Measurements from ENCODE around the gene KHNYN.

The KHNYN gene

DNA sequence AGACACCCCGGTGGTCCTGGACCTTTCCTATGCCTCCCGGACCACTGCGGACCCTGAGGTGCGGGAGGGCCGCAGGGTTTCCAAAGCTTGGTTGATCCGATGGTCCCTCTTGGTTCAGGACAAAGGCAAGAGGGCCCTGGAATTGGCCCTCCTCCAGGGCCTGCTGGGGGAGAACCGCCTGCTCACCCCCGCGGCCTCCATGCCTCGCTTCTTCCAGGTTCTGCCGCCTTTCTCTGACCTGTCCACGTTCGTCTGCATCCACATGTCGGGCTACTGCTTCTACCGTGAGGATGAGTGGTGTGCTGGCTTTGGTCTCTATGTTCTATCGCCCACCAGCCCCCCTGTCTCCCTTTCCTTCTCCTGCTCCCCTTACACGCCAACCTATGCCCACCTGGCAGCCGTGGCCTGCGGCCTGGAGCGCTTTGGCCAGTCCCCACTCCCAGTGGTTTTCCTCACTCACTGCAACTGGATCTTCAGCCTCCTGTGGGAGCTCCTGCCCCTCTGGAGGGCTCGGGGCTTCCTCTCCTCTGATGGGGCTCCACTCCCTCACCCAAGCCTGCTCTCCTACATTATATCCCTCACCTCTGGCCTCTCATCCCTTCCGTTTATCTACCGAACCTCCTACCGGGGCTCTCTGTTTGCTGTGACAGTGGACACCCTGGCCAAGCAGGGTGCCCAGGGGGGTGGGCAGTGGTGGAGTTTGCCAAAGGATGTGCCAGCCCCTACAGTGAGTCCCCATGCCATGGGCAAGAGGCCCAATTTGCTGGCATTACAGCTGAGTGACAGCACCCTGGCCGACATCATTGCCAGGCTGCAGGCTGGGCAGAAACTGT, 14.1 kb upstream of the KHNYN start:
- no peaks in the 10 kb centered on the region for H3K79me2 ChIP-seq (ENCODE audit: insufficient read depth, low read depth)
- H3K4me3 ChIP-seq (IDR thresholded peaks at IDR 0.05; ENCODE audit: insufficient read depth, low read depth, low read length): no peak overlapping the region
- H3K27me3 ChIP-seq (ENCODE audit: insufficient read depth, low read depth): no peaks in the 10 kb centered on the region
- H3K27ac ChIP-seq: no peak overlapping the region
- no peak overlapping the region for H3K9ac ChIP-seq
- no peaks in the 10 kb centered on the region for H4K20me1 ChIP-seq (ENCODE audit: insufficient read depth)
- no peak overlapping the region for H3K4me2 ChIP-seq
- no peak overlapping the region for H2AFZ ChIP-seq (ENCODE audit: low read depth)
- no peaks in the 10 kb centered on the region for H3K4me1 ChIP-seq (ENCODE audit: low read depth, poor library complexity, severe bottlenecking)
- TF ChIP-seq, protein P1, sequence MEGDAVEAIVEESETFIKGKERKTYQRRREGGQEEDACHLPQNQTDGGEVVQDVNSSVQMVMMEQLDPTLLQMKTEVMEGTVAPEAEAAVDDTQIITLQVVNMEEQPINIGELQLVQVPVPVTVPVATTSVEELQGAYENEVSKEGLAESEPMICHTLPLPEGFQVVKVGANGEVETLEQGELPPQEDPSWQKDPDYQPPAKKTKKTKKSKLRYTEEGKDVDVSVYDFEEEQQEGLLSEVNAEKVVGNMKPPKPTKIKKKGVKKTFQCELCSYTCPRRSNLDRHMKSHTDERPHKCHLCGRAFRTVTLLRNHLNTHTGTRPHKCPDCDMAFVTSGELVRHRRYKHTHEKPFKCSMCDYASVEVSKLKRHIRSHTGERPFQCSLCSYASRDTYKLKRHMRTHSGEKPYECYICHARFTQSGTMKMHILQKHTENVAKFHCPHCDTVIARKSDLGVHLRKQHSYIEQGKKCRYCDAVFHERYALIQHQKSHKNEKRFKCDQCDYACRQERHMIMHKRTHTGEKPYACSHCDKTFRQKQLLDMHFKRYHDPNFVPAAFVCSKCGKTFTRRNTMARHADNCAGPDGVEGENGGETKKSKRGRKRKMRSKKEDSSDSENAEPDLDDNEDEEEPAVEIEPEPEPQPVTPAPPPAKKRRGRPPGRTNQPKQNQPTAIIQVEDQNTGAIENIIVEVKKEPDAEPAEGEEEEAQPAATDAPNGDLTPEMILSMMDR (conservative IDR thresholded peaks at IDR 0.05; ENCODE audit: low read depth, low read length): no peak
- no peaks in the 10 kb centered on the region for H3K36me3 ChIP-seq (ENCODE audit: insufficient read depth)

DNA sequence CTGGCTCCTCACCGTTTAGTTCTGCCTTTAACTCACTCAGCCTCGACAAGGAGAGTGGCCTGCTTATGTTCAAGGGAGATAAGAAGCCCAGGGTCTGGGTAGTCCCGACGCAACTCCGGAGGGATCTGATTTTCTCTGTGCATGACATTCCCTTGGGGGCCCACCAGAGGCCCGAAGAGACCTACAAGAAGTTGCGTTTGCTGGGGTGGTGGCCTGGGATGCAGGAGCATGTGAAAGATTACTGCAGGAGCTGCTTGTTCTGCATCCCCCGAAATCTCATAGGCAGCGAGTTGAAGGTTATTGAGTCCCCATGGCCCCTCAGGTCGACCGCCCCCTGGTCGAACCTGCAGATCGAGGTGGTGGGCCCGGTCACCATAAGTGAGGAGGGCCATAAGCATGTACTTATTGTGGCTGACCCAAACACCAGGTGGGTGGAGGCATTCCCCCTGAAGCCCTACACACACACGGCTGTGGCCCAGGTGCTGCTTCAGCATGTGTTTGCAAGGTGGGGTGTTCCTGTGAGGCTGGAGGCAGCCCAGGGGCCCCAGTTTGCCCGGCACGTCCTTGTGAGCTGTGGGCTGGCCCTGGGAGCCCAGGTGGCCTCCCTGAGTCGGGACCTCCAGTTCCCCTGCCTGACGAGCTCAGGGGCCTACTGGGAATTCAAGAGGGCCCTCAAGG, 13.4 kb upstream of the KHNYN start:
- Histone ChIP-seq H3K4me3 (IDR thresholded peaks at IDR 0.05; ENCODE audit: insufficient read depth, low read depth, low read length) (no peak overlapping the region), H3K9ac (no peak overlapping the region), H3K27ac (no peak overlapping the region), H4K20me1 (ENCODE audit: insufficient read depth) (no peaks in the 10 kb centered on the region), H3K36me3 (ENCODE audit: insufficient read depth) (no peaks in the 10 kb centered on the region), H2AFZ (ENCODE audit: low read depth) (no peak overlapping the region), H3K4me1 (ENCODE audit: low read depth, poor library complexity, severe bottlenecking) (no peaks in the 10 kb centered on the region), H3K4me2 (no peak overlapping the region), H3K79me2 (ENCODE audit: insufficient read depth, low read depth) (no peaks in the 10 kb centered on the region), H3K27me3 (ENCODE audit: insufficient read depth, low read depth) (no peaks in the 10 kb centered on the region)
- TF ChIP-seq, protein P1 (conservative IDR thresholded peaks at IDR 0.05; ENCODE audit: low read depth, low read length): no peak

DNA sequence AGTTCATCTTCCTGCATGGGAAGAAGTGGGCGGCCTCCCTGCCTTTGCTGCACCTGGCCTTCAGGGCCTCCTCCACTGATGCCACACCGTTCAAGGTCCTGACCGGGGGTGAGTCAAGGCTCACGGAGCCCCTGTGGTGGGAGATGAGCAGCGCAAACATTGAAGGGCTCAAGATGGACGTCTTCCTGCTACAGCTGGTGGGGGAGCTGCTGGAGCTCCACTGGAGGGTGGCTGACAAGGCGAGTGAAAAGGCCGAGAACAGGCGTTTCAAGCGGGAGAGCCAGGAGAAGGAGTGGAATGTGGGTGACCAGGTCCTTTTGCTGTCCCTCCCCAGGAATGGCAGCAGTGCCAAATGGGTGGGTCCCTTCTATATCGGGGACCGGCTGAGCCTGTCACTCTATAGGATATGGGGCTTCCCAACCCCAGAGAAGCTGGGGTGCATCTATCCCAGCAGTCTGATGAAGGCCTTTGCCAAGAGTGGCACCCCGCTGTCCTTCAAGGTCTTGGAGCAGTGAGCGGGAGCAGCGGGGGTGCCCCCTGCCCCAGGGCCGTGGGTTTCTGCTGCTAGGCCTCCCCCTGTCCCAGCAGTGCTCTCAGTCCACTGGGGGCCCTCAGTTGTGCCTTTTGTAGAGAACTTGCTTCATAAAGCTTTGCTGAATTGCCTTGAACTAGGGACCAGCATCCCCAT, 12.7 kb upstream of the KHNYN start:
- Histone ChIP-seq H4K20me1 (ENCODE audit: insufficient read depth) (no peaks in the 10 kb centered on the region), H2AFZ (ENCODE audit: low read depth) (no peak overlapping the region), H3K36me3 (ENCODE audit: insufficient read depth) (no peaks in the 10 kb centered on the region), H3K27me3 (ENCODE audit: insufficient read depth, low read depth) (no peaks in the 10 kb centered on the region), H3K4me3 (IDR thresholded peaks at IDR 0.05; ENCODE audit: insufficient read depth, low read depth, low read length) (no peak overlapping the region), H3K4me1 (ENCODE audit: low read depth, poor library complexity, severe bottlenecking) (no peaks in the 10 kb centered on the region), H3K4me2 (no peak overlapping the region), H3K27ac (no peak overlapping the region), H3K9ac (no peak overlapping the region), H3K79me2 (ENCODE audit: insufficient read depth, low read depth) (no peaks in the 10 kb centered on the region)
- TF ChIP-seq, protein P1 (conservative IDR thresholded peaks at IDR 0.05; ENCODE audit: low read depth, low read length): no peak

DNA sequence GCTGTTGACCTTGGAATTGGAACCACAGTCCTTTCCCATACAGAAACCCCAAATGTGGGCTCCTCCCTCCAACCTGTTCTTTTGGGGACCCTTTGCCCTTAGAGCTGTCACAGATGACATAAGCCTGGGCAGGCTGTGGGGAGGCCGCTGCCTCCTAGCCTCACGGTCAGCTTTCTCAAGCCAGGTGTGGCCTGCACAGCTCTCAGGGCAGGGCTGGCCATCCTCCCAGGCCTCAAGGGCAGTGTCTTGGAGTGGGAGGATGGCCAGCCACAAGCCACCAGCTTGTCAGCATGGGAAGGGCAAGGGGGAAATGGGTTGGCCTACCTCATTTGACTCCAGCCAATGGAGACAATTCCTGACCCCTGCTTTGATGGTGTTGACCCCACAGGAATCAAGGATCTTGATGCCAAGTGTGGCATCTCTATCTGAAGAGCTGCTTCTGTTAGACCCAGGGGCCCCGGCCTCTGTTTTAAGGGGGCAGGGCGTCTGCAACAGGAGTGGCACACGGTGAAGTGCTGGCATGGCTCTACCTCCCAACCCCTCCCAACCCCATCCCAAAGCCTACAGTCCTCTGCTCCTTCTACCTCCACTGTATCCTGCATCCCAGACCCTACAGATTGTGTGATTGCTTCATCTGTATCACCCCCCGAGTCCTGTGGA, 11.8 kb upstream of the KHNYN start:
- H2AFZ ChIP-seq (ENCODE audit: low read depth): no peak overlapping the region
- H3K4me2 ChIP-seq: no peak overlapping the region
- H3K9ac ChIP-seq: no peak overlapping the region
- TF ChIP-seq, protein P1 (conservative IDR thresholded peaks at IDR 0.05; ENCODE audit: low read depth, low read length): no peak
- H3K79me2 ChIP-seq (ENCODE audit: insufficient read depth, low read depth): no peaks in the 10 kb centered on the region
- H3K27ac ChIP-seq: no peak overlapping the region
- no peaks in the 10 kb centered on the region for H4K20me1 ChIP-seq (ENCODE audit: insufficient read depth)
- no peaks in the 10 kb centered on the region for H3K36me3 ChIP-seq (ENCODE audit: insufficient read depth)
- H3K27me3 ChIP-seq (ENCODE audit: insufficient read depth, low read depth): no peaks in the 10 kb centered on the region
- no peaks in the 10 kb centered on the region for H3K4me1 ChIP-seq (ENCODE audit: low read depth, poor library complexity, severe bottlenecking)
- H3K4me3 ChIP-seq (IDR thresholded peaks at IDR 0.05; ENCODE audit: insufficient read depth, low read depth, low read length): no peak overlapping the region

Data from KMS-11 (cell line).